Sciatic nerve (tissue), 2 donors: ENCODE data around the gene H6PD. TPM values are rescaled to one million over a fixed set of nuclear protein-coding genes. Genes with fewer than 3 reads are reported as not detected.

Experiments used
- ATAC-seq: fragments of 200-7000 bp; cut with Tn5 transposase; one replicate; pipeline ENCODE4 v1.9.1; 2020; ENCODE audit warnings: mild to moderate bottlenecking, moderate library complexity
- DNase-seq: peaks from one replicate; pipeline ENCODE4 v3.0.0-alpha.2; 2020; ENCODE audit warnings: low spot score
- intact Hi-C: fragments of 100-400 bp; cut with DNase I; formaldehyde crosslinking; loops from one replicate; pipeline ENCODE4 v1.14.2; 2022
- total RNA-seq: library from RNA; stranded (reverse); fragmentation: NEBNext Ultra II Directional; extraction: Animal tissue kit (Norgen Biotek cat#: 25700); gene quantifications from one replicate; pipeline ENCODE4 v1.2.1, GENCODE V29; 2021
- donor health status: DM: no; HTN: no; CAD: no.
- donor health status: DM: no; HTN: no; CAD: no.

H6PD gene
- total RNA-seq, 1 donor from 2014 or later = 52.9 TPM

GRCh38 chr1:9235096-9235459 lies 504 bp downstream of the H6PD start:
- DNase-seq = peak; percentile 71
- intact Hi-C loops = no loop called here
- ATAC-seq = no peak

GRCh38 chr1:9235560-9235959 lies 986 bp downstream of the H6PD start:
- intact Hi-C loops = no loop called here
- ATAC-seq (no peak), DNase-seq (no peak)

GRCh38 chr1:9238134-9238533 lies 3.6 kb downstream of the H6PD start:
- no peak for ATAC-seq
- intact Hi-C loops = no loop called here
- no peak for DNase-seq

- intact Hi-C loops = no loop called here
- DNase-seq = no peak
- ATAC-seq = no peak
Measured at GRCh38 chr1:9238550-9238949, 4.0 kb downstream of the H6PD start.

- DNase-seq (no peak), ATAC-seq (peak; percentile 52)
- intact Hi-C loops = no loop called here
Measured at GRCh38 chr1:9239622-9240401, 5.2 kb downstream of the H6PD start.

- intact Hi-C loops = no loop called here
- DNase-seq = no peak
- ATAC-seq = no peak
Measured at GRCh38 chr1:9240914-9241820, 6.6 kb downstream of the H6PD start.

- DNase-seq = no peak
- ATAC-seq = peak; percentile 1
- intact Hi-C loops = no loop called here
Measured at GRCh38 chr1:9241891-9242290, 7.3 kb downstream of the H6PD start.

- no peak for DNase-seq
- intact Hi-C loops = no loop called here
- peak; percentile 84 for ATAC-seq
Measured at GRCh38 chr1:9242338-9242969, 7.9 kb downstream of the H6PD start.

- DNase-seq (no peak), ATAC-seq (no peak)
- intact Hi-C loops = no loop called here
Measured at GRCh38 chr1:9243066-9243739, 8.6 kb downstream of the H6PD start.

- ATAC-seq = no peak
- intact Hi-C loops = no loop called here
- no peak for DNase-seq
Measured at GRCh38 chr1:9244501-9245229, 10.1 kb downstream of the H6PD start.

GRCh38 chr1:9245230-9245619 lies 10.7 kb downstream of the H6PD start:
- intact Hi-C loops = no loop called here
- DNase-seq = no peak
- ATAC-seq = no peak

- ATAC-seq = no peak
- DNase-seq = no peak
- intact Hi-C loops = no loop called here
Measured at GRCh38 chr1:9245661-9246060, 11.1 kb downstream of the H6PD start.

GRCh38 chr1:9246215-9246614 lies 11.6 kb downstream of the H6PD start:
- intact Hi-C loops = no loop called here
- no peak for DNase-seq
- no peak for ATAC-seq

- intact Hi-C loops = no loop called here
Measured at GRCh38 chr1:9246841-9247785, 12.5 kb downstream of the H6PD start.

GRCh38 chr1:9247894-9248293 lies 13.3 kb downstream of the H6PD start:
- DNase-seq (no peak), ATAC-seq (no peak)
- intact Hi-C loops = no loop called here

More at GRCh38 chr1:9246841-9247785, 12.5 kb downstream of the H6PD start:
- DNase-seq = no peak
- no peak for ATAC-seq

GRCh38 chr1:9248341-9249262 lies 14.0 kb downstream of the H6PD start:
- ATAC-seq (no peak), DNase-seq (no peak)
- intact Hi-C loops = no loop called here

GRCh38 chr1:9249263-9249533 lies 14.6 kb downstream of the H6PD start:
- intact Hi-C loops = no loop called here
- ATAC-seq = no peak
- DNase-seq = no peak
